ENCODE results near the gene ACTR3C.

DNA sequence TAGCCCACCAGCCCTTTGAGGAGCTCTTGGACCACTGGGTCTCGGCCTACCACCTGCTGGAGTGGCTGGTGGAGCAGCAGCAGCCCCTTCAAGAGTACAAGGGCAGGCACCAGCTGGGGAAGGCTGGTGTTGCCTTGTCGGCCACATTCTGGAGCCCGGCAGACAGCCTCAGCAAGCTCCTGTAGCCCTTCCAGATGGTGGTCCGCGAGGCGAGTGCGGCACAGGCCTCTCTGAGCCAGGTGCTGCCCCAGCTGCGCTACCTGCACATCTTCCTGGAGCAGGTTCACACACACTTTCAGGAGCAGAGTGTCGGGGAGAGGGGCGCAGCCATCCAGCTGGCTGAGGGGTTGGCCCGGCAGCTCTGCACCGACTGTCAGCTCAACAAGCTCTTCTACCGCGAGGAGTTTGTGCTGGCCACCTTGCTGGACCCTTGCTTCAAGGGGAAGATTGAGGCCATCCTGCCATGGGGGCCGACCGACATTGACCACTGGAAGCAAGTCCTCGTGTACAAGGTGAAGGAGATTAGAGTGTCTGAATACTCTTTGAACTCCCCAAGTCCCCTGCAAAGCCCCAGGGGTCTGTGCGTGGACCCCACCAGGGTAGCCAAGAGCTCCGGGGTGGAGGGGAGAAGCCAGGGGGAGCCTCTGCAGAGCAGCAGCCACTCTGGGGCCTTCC is 7.0 kb upstream of the ACTR3C start:
- TF ChIP-seq TAF1 (IDR thresholded peaks at IDR 0.05; ENCODE audit: borderline replicate concordance, low read depth, low read length) (no peak), POLR2A (IDR thresholded peaks at IDR 0.05; ENCODE audit: low read depth, low read length) (no peak)

All from GM12892 (cell line).